Measurements from ENCODE around the gene RALA.

The RALA gene, protein sequence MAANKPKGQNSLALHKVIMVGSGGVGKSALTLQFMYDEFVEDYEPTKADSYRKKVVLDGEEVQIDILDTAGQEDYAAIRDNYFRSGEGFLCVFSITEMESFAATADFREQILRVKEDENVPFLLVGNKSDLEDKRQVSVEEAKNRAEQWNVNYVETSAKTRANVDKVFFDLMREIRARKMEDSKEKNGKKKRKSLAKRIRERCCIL

DNA sequence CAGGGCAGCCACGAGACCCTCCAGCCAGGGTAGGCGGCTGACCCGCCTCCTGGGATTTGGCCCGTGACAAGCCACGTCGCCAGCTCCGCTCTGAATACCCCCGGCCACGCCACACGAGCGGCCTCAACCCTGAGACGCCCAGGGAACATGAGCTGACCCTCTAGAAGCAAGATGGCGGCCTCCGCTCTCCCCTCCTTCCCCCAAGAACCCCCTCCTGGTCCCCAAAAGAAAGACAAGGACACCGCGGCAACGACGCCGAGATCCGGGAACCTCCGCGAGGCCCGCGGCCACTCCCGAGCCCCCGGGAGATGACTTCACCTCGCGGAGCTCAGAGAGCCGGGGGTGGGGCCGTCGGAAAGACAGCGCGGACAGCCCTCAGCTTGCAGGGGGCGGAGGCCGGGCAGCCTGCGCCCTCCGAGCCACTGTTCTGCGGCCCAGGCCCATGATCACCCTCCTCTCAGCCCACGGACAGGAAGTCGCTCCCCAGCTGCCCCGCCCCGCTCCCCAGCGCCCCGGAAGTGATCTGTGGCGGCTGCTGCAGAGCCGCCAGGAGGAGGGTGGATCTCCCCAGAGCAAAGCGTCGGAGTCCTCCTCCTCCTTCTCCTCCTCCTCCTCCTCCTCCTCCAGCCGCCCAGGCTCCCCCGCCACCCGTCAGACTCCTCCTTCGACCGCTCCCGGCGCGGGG is at the start of gene RALA:
TSS of gene RALA (plus strand) at position 526 of the 685 bp plus-strand sequence. CDS start 63,096 bp downstream, outside the sequence.
- DNase-seq: peak; percentile 74

DNA sequence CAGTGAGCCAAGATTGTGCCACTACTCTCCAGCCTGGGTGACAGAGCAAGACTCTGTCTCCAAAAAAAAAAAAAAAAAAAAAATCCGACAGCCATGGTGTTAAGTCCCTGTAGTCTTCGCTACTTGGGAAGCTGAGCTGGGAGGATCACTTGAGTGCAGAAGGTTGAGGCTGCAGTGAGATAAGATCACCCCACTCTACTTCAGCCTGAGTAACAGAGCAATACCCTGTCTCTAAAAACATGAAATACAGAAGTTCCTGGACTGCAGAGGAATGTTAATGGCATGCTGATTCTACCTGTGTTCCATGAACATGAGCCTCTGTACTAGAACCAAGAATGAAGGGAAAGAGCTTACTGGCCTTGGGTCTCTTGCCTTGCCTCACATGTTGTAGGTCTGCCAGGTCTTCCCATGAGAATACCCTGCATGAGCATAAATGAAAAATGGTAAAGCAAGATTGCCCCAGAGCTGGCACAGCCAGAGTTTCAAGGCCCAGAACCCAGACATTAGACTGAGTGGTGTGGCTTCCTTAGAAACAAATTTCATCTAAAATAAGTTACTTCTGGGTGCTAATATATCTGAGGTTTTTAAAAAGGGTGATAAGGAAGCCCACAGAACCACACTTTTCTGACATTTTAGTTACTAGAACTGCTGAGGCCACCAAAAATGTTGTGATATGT is 48.6 kb upstream of the RALA start:
- DNase-seq: no peak

GRCh38 chr7:39577229-39577874 is 46.0 kb upstream of the RALA start:
- DNase-seq: no peak

DNA sequence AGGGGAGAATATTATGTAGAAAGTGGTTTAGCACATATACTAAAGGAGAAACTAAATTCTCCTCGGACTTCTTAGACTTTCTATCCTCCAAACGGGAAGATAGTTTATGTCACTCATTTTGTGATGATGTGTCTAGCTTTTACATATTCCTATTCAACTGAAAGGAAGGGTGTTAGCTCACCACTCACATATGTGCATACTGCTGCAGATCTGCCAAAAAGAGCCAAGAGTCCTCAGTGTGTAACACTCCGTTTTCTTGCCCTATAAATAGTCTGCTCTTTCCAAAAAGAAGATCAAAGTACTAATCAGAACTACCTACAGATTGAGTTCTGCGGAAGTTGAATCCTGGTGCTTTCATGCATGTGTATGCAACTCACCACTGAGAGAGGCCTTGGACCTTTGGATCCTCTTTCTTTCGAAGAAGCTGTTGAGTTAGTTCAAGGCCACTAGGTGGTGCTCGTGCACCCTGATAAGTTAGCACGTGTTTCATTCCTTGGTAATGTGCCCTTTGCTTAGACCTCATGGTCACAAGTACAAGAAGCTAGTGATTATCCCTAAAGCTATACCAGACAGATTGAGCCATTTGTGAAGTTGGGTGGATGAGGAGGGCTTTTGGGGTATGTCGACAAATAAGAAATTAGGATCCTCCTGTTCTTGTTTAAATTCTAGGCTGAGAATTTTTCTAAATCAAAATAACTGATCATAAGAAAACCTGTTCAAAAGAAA is 43.1 kb upstream of the RALA start:
- DNase-seq: peak; percentile 14

- DNase-seq: no peak
Observed at GRCh38 chr7:39582536-39582935, 40.8 kb upstream of the RALA start.

DNA sequence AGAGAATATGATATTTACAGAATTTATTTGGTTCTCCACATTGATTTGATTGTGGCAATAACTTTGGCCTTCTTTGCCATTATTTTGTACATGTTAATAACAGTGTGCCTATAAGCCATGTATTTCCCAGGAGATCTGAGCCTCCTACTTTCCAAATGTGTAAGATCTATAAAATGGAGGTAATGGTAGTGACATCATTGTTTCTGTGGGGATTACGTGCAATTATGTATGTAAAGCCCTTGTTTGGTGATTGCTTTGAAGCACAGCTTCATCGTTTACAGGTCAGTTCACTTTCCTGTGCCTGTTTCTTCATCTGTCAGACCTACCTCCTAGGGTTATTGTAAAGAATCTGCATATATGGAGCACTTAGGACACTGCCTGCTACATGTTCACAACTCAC is 39.8 kb upstream of the RALA start:
- no peak for DNase-seq

GRCh38 chr7:39587393-39587792 is 36.0 kb upstream of the RALA start:
- no peak for DNase-seq

- no peak for DNase-seq
Observed at GRCh38 chr7:39588416-39588815, 35.0 kb upstream of the RALA start.

- DNase-seq: peak; percentile 33
Observed at GRCh38 chr7:39589323-39590111, 33.9 kb upstream of the RALA start.

GRCh38 chr7:39592586-39592985 is 30.8 kb upstream of the RALA start:
- no peak for DNase-seq

GRCh38 chr7:39594988-39595620 is 28.3 kb upstream of the RALA start:
- no peak for DNase-seq

DNA sequence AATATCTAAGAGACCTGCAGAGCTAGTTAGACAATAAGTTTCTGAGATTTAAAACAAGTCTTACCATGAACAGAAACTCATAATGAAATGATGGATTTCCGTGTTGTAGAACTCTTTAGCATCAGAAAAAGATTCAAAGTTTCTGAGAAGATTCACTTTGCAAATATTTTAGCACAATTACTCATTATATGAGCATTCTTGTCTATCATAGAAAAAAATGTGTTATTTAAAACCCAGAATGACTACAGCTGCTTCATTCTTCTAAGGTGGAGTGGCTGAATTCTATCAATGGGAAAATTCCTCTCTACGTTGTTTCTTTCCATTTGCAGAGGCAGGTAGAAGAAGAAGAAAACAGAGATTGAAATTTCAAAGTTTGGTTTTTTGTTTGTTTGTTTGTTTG is 21.0 kb upstream of the RALA start:
- no peak for DNase-seq

GRCh38 chr7:39603924-39604323 is 19.4 kb upstream of the RALA start:
- no peak for DNase-seq

DNA sequence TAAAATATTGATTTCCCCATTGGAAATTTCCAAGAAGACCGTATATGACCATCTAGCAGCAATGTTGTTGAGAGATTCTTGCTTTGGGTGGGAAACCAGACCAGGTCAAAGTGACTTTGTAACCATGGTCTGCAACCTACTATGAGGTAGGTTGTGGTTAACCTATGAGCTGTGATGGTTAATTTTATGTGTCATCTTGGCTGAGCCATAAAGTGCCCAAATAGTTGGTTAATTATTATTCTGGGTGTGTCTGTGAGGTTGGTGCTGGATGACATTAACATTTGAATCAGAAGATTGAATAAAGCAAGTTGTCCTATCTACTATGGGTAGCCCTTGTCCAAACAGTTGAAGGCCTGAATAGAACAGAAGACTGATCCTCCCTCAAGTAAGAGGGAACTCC is 18.3 kb upstream of the RALA start:
- no peak for DNase-seq

DNA sequence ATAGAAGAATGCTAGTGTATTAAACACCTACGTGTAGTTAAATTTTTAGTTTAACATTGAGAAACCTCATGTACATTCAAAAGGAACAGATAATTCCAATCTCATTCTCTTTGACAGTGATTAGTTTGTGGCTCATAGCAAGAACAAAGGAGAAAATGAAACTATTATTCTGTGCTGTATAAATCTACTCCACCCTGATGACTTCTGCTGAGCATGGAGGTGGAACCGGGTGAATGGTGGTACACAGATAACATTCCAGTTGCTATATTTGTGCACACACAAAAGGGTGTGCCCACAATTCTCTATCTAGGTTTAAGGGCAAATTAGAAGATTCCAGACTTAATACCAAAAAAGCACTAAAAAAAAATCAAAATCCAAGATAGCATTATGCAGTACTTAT is 17.0 kb upstream of the RALA start:
- no peak for DNase-seq

DNA sequence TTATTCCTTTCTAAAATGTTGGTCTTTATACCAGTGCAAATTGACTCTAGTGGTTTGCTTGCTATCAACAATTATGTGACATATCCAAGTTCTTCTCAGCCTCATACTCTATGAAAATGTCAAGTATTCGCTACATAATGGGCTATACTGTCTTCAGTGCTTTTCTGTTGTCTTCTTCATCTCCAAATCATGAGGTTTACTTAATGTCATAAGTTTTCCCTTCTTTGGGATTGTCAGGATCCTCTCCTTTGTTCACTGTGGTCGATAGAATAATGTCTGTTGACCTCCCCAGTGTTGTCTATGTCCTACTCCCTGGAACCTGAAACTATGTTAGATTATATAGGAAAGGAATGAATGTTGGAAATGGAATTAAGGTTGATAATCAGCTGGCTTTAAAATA is 16.4 kb upstream of the RALA start:
- no peak for DNase-seq

DNA sequence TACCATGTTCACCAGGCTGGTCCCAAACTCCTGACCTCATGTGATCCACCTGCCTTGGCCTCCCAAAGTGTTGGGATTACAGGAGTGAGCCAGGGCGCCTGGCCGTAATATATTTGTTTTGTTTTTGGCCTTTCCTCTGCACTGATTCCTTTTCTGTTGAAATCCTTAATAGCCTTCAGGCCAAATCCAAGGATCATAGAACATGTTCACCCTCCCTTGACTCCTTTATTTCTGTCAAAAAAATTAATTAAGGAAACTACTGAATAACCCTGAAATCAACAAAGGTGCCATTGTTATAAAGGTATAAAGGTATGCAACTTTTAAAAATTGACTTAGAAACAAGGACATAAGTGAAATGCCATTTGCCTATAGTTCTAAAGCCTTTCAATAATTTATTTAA is 15.5 kb upstream of the RALA start:
- no peak for DNase-seq

DNA sequence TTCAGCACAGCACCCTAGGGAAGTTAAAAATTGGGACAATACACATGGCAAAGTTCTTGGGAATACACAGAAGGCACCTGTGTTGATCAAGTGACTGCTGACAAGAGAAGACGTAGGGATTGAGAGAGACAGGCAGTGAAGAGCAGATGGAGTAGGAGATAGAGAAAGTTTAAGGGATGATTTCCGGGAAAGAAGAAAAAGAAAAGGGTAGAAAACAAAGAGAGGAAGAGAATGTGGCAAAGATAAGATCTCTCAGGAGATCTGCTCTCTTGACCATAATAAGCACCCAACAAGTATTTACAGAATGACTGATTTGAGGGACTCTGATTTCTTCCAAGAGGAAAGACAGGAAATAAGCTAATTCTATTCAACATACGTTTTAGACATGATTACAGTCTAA is 15.1 kb upstream of the RALA start:
- no peak for DNase-seq

DNA sequence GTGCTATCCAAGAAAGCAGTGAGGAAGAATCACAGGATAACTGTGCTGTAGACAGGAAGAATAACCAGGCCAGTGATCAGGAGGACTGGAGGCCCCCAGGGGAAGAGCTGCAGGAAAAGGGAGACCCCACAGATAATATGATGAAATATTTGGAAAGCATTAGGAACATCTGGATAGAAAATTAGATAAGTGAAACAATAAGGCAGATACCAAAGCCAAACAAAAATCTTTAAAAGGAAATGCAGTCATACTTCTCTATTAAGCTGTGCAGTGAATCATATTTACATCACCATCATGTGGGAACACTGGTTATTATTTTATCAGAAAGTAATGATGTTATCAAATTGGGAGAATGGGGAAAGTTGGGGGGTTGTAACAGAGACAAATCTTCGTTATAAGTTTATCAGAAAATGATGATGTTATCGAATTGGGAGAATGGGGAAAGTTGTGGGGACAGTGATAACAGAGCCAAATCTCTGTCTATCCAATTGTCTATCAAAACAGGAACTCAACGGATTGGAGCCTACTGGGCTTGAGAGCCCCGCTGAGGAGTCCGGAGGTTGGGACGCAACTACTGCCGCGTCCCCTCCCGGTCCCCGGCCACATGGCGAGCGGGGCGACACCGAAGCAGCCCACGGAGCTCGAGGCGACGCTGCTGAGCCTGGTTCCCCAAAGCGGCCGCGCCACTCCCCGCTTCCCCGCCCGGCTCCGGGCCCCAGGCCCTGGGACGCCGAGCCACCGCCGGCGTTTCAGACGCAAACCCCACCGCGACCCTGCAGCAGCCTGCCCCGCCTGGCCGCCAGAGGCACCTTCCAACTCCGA is 14.0 kb upstream of the RALA start:
- DNase-seq: no peak

- no peak for DNase-seq
Observed at GRCh38 chr7:39609935-39610263, 13.5 kb upstream of the RALA start.

GRCh38 chr7:39613577-39613976 is 9.8 kb upstream of the RALA start:
- no peak for DNase-seq
